ENCODE data around the gene DTX2.
"Not testable (repeated sequence)": the region's sequence is repeated elsewhere in the genome, so short reads cannot be mapped to it uniquely, and the experiment has no call there.

DNA sequence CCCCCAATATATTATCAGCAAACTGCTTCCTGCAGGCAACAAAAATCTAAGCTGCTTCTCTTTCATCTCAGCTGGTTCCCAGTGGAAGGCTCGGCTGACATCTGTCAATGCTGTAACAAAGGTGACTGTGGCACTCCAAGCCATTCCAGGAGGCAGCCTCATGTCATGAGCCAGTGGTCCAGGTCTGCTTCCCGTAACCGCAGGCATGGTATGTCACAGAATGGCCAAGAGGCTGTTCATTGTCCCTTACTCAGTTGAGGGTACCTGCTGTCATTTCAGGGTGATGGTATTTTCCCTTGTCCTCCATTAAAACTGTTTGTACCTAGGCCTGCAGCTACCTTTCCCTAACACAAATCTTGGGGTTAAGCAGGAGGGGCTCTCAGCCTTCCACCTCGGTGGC, 21.1 kb upstream of the DTX2 start:
- TF ChIP-seq CTCF (IDR thresholded peaks at IDR 0.05); EP300 (IDR thresholded peaks at IDR 0.05; ENCODE audit: low read depth); POLR2A (IDR thresholded peaks at IDR 0.05): not testable (repeated sequence)

All from transverse colon (tissue), 3 donors.